ENCODE data around the gene TMIGD2. TPM values are rescaled to one million over a fixed set of nuclear protein-coding genes. Genes with fewer than 3 reads are reported as not detected.
"Not testable (repeated sequence)": the region's sequence is repeated elsewhere in the genome, so short reads cannot be mapped to it uniquely, and the experiment has no call there.

Gene TMIGD2
- total RNA-seq, 3 donors from 2014 or later: not detected

DNA sequence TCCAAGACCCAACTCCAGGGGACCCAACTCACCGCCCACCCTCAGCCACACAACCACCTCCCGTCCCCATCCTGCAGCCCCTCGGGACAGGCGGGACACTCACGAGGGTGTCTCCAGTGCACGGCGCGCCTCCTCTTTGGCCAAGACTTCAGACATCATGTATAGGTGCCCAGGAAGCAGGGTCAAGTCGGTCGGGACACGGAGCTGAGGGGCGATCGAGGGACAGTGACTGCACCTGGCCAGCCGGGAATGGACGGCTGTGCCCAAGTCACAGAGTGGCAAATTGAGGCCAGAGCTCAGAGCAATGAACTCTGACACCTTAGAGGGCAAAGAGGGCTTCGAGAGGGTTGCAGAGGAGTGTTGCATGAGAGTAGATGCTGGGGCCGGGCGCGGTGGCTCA, 27.7 kb upstream of the TMIGD2 start:
- Histone ChIP-seq H3K27me3 (no peaks in the 10 kb centered on the region), H3K27ac (no peak overlapping the region), H3K9me3 (no peaks in the 10 kb centered on the region), H3K36me3 (no peaks in the 10 kb centered on the region), H3K4me3 (no peak overlapping the region), H3K4me1 (no peaks in the 10 kb centered on the region)
- TF ChIP-seq, protein P1, sequence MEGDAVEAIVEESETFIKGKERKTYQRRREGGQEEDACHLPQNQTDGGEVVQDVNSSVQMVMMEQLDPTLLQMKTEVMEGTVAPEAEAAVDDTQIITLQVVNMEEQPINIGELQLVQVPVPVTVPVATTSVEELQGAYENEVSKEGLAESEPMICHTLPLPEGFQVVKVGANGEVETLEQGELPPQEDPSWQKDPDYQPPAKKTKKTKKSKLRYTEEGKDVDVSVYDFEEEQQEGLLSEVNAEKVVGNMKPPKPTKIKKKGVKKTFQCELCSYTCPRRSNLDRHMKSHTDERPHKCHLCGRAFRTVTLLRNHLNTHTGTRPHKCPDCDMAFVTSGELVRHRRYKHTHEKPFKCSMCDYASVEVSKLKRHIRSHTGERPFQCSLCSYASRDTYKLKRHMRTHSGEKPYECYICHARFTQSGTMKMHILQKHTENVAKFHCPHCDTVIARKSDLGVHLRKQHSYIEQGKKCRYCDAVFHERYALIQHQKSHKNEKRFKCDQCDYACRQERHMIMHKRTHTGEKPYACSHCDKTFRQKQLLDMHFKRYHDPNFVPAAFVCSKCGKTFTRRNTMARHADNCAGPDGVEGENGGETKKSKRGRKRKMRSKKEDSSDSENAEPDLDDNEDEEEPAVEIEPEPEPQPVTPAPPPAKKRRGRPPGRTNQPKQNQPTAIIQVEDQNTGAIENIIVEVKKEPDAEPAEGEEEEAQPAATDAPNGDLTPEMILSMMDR (IDR thresholded peaks at IDR 0.05): no peak
- TF ChIP-seq POLR2AphosphoS5 (IDR thresholded peaks at IDR 0.05) (no peak), POLR2A (IDR thresholded peaks at IDR 0.05) (no peak)
- no peak for DNase-seq (ENCODE audit: low spot score in 2 of 2)
- intact Hi-C loops (cut with DNase I; ENCODE audit: low total_unique reads): no loop called here

DNA sequence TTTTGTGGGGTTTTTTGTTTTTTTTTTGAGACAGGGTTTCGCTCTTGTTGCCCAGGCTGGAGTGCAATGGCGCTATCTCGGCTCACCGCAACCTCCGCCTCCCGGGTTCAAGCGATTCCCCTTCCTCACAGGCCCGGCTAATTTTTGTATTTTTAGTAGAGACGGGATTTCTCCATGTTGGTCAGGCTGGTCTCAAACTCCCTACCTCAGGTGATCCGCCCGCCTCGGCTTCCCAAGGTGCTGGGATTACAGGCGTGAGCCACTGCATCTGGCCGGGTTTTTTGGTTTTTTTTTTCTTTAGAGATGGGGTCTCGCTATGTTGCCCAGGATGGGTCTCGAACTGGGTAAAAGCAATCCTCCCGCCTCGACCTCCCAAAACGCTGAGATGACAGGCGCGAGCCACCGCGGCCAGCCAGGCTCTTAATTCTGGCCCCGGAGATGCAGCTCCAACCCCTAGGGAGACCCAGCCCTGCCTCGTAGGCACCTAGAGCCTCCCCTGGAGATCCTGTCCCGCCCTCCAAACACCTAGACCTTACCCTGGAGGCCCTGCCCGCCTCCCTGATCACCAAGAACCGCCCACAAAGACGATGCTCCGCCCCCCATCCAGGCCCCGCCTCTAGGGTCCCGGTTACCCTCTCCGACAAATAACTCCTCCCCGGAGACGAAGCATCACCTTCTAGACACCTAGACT, 26.9 kb upstream of the TMIGD2 start:
- H3K9me3 ChIP-seq; DNase-seq (ENCODE audit: low spot score in 2 of 2); H3K4me1 ChIP-seq; H3K27me3 ChIP-seq; H3K27ac ChIP-seq; intact Hi-C loops (cut with DNase I; ENCODE audit: low total_unique reads); H3K36me3 ChIP-seq: not testable (repeated sequence)
- H3K4me3 ChIP-seq: peak overlapping the region; percentile 14 to 66 (median 53)

DNA sequence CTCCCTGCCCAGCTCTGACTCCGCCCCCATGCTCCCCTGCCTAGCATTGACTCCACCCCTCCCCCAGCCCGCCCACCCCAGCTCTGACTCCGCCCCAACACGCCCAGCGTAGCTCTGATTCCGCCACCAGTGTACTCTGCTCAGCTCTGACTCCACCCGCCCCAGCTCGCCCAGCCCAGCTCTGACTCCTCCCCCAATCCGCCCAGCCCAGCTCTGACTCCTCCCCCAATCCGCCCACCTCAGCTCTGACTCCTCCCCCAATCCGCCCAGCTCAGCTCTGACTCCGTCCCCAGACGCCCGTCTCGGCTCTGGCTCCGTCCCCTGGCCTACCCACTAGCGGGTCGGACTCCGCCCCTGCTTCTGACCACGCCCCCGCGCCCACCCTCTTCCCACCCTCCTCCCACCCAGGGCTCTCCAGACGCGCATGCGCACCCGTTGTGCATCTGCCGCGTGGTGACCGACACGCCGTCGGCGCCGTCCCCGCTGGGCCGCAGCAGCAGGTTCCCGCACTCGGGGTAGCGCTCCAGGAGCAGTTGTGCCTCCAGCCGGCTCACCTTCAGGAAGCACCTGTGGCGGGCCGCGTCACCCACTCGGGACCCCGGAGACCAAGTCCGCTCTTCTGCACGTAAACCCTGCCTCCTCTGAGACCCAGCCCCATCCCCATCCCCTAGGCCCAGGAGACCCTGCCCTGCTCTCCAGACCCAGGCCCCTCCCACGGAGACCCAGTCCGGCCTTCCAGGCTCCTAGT, 26.2 kb upstream of the TMIGD2 start:
- Histone ChIP-seq H3K27ac (peak overlapping the region; percentile 42 to 67), H3K4me1 (no peaks in the 10 kb centered on the region), H3K27me3 (no peaks in the 10 kb centered on the region), H3K4me3 (peak overlapping the region; percentile 14 to 66 (median 53)), H3K36me3 (no peaks in the 10 kb centered on the region), H3K9me3 (no peaks in the 10 kb centered on the region)
- peak; percentile 88 to 91 for DNase-seq (ENCODE audit: low spot score in 2 of 2)
- intact Hi-C loops (cut with DNase I; ENCODE audit: low total_unique reads): no loop called here
- peak; percentile 39 for TF ChIP-seq POLR2A (IDR thresholded peaks at IDR 0.05)
- no peak for TF ChIP-seq POLR2AphosphoS5 (IDR thresholded peaks at IDR 0.05)

DNA sequence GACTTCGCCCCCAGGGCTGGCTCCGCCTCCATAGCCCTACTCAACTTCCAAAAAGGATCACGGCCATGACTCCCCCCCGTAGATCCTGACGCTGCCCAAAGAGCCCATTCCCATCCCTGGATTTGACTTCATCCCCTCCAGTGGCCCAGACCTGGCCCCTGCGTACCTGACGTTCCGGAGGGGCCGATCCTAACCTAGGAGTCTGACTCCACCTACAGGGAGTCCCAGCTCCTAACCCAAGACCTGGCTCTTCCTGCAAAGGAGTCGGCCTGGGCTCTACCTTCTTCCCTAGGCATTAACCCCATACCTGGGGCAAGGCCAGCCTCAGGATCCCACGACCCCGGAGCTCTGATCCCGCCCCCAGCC, 25.7 kb upstream of the TMIGD2 start:
- H3K4me1 ChIP-seq: no peaks in the 10 kb centered on the region
- no peaks in the 10 kb centered on the region for H3K9me3 ChIP-seq
- H3K4me3 ChIP-seq: peak overlapping the region in 2 of 3 donors; percentile 53 to 57
- no peaks in the 10 kb centered on the region for H3K36me3 ChIP-seq
- peak in 1 of 2 donors; percentile 31 for DNase-seq (ENCODE audit: low spot score in 2 of 2)
- TF ChIP-seq, protein P1 (IDR thresholded peaks at IDR 0.05): no peak
- TF ChIP-seq POLR2AphosphoS5 (IDR thresholded peaks at IDR 0.05) (no peak), POLR2A (IDR thresholded peaks at IDR 0.05) (no peak)
- peak overlapping the region; percentile 27 to 67 for H3K27ac ChIP-seq
- no peaks in the 10 kb centered on the region for H3K27me3 ChIP-seq
- intact Hi-C loops (cut with DNase I; ENCODE audit: low total_unique reads): no loop called here

DNA sequence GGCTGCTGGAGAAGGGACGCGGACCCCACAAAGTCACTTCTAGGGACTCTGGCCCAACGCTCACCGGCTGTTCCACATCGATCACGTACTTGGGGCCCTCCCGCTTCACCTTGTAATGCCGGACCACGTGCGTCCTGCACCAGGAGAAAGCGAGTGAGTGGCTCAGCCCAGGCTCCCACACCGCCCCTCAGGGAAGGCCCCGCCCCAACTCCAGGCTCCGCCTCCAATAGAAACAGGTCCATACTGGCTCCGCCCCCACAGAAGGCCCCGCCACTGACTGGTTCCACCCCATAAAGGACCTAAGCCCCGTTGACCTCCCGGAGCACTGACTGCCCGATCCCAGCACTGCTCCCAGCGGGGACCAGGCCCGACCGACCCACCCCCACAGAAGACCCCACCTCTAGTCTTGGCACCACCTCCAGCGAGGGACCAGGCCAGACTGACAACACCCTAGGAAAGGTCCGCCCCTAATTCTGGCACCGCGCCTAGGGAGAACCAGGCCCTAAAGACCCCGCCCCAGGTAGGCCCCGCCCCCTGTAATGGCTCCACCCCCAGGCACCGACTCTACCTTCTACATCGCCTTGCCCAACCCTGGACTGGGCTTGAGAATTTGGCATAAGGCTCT, 25.2 kb upstream of the TMIGD2 start:
- peak; percentile 50 to 71 for DNase-seq (ENCODE audit: low spot score in 2 of 2)
- TF ChIP-seq POLR2A (IDR thresholded peaks at IDR 0.05) (no peak), POLR2AphosphoS5 (IDR thresholded peaks at IDR 0.05) (no peak)
- TF ChIP-seq, protein P1 (IDR thresholded peaks at IDR 0.05): no peak
- intact Hi-C loops (cut with DNase I; ENCODE audit: low total_unique reads): no loop called here
- H3K4me1 ChIP-seq: no peaks in the 10 kb centered on the region
- H3K4me3 ChIP-seq: peak overlapping the region in 2 of 3 donors; percentile 53 to 57
- no peaks in the 10 kb centered on the region for H3K36me3 ChIP-seq
- no peaks in the 10 kb centered on the region for H3K27me3 ChIP-seq
- peak overlapping the region; percentile 27 to 67 for H3K27ac ChIP-seq
- no peaks in the 10 kb centered on the region for H3K9me3 ChIP-seq

DNA sequence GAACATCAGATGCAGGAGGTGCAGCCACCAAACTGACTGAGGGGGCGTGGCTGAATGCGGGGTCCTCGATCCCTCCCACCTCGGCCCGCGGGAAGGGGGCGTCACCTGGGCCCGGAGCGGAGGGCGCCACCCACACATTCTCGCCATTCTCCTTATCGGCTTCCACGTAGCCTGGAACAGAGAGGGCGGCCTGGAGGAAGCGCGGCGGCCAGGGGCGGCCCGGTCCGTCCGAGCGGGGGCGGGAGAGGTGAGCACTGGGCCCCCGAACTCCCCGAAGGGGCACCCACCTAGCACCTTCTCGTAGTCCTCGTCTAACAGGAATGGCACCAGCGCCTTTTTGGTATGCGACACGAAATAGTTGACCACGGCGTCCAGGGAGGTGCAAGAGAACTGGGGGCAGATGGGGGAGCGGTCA, 24.7 kb upstream of the TMIGD2 start:
- intact Hi-C loops (cut with DNase I; ENCODE audit: low total_unique reads): no loop called here
- TF ChIP-seq, protein P1 (IDR thresholded peaks at IDR 0.05): no peak
- TF ChIP-seq POLR2AphosphoS5 (IDR thresholded peaks at IDR 0.05) (no peak), POLR2A (IDR thresholded peaks at IDR 0.05) (no peak)
- no peak for DNase-seq (ENCODE audit: low spot score in 2 of 2)
- no peak overlapping the region for H3K27ac ChIP-seq
- H3K27me3 ChIP-seq: no peaks in the 10 kb centered on the region
- H3K4me1 ChIP-seq: no peaks in the 10 kb centered on the region
- peak overlapping the region in 2 of 3 donors; percentile 53 to 57 for H3K4me3 ChIP-seq
- no peaks in the 10 kb centered on the region for H3K36me3 ChIP-seq
- no peaks in the 10 kb centered on the region for H3K9me3 ChIP-seq

Data from breast epithelium (tissue), 4 donors.